GM18499 (cell line): ENCODE results near the gene ZAR1L.

ENCODE experiments used
- ATAC-seq: cut with Tn5 transposase; IDR thresholded peaks from one replicate; pipeline ENCODE4 v1.9.1; 2021; ENCODE audit warnings: moderate number of reproducible peaks; ENCODE audit not compliant: insufficient read depth, unreplicated experiment

The ZAR1L gene

DNA sequence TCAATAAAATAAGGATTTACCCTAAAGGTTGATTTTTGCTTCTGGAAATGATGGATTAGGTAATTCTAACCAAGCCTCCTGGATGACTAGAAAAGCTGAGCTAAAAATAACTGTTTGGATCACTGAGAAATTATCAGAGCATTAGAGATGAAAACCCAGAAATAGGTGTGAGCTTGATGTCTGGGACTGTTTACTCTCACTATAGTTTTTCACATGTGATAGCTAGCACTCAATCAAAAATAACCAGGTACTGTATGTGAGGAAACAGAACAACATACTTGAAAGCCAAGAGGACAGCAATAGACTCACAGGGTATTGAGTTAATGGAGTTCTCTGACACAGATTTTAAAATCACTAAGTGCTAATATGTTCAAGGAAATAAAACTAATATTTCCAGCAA is 9.5 kb downstream of the ZAR1L start:
- ATAC-seq = no peak

GRCh38 chr13:32302461-32302860 is 12.7 kb downstream of the ZAR1L start:
- no peak for ATAC-seq

DNA sequence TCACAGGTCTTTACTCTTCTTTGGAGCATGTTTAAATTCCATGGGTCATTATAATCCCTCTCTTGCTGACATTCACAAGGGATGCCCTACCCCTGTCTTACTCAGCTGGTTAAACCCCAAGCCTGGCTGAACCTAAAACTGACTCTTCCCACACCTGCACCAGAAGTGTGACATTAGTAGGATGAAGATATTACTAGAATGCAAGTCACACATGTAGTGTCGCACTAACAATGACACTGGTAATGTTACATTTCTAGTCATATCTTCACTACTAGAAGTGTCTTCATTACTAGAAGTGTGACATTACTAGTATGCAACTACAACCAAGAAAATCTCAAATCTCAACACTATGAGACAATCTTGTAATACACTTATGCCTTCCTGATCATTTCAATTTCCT is 14.2 kb downstream of the ZAR1L start:
- no peak for ATAC-seq

DNA sequence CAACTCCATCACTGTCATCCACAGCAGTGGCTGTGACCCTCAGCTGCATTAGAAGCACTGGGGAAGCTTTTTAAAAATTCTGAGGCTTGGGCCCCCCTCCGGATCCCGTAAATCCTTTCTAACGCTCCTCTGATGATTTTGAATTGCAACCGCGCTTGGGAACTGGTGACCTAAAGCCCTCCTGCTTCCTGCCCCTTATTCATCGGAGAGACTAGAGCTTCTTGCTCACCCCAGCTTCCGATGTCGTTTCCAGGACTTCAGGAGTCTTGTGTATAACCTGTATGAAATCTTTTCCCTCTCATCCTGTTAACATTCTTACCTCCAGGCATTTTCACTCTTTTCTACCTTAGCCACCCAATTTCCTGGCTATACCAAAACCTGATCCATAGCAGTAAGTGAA is 14.8 kb downstream of the ZAR1L start:
- ATAC-seq = no peak

GRCh38 chr13:32299893-32300292 is 15.3 kb downstream of the ZAR1L start:
- no peak for ATAC-seq

DNA sequence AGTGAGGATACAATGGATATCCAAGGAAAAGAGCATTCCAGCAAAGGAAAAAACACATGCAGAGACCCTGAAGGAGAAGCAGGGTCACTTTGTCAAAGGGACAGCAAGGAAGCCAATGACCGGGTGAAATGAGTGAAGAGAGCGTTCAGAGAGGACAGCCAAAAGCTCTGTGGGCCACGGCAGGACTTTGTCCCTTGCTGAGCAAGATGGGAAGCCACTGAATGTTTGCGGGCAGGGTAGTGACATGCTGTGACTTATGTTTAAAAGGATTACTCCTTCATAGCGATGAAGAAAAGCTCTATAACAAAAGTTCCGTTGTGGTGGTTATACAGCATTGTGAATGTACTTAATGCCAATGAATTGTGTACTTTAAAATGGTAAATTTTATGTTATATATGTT is 16.5 kb downstream of the ZAR1L start:
- no peak for ATAC-seq

DNA sequence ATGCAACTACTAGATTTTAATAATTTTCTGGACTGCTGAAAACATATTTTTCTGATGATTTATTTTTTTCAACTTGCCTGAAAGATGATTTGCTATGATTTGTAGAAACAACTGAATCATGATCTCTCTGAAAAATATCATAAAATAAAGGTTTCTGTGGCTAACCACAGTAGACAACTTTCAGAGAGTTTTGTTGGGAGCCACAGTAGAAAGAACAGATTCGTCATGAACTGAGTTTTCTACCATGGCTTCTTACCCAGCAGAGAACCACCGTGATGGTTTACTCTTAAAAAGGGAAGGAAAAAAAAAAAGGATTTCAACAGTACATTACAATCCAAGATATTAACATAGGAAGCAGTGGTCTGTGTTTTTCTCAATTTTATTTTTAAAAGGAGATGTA is 18.0 kb downstream of the ZAR1L start:
- no peak for ATAC-seq

- ATAC-seq = no peak
Observed at GRCh38 chr13:32285633-32285965, 29.6 kb downstream of the ZAR1L start.

- ATAC-seq = no peak
Observed at GRCh38 chr13:32284927-32285632, 30.1 kb downstream of the ZAR1L start.

- ATAC-seq = no peak
Observed at GRCh38 chr13:32282096-32282711, 33.0 kb downstream of the ZAR1L start.

DNA sequence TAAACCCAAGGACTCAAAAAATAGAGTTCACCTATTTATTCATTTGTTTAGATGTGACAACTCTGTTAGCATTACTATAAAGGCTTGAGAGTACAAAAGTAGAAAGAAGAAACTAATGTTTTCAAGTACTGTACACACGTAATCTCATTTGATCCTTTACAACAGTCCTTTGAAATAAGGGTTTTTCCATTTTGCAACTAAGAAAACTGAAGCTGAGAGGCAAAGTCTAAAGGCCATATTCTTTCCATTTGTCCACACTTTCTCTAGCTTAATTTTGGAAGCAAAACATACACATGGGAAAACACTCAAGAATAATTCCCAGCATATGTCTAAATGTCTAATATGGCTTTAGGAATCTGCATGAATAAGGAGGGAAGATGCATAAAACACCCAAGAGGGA is 34.1 kb downstream of the ZAR1L start:
- ATAC-seq = no peak

DNA sequence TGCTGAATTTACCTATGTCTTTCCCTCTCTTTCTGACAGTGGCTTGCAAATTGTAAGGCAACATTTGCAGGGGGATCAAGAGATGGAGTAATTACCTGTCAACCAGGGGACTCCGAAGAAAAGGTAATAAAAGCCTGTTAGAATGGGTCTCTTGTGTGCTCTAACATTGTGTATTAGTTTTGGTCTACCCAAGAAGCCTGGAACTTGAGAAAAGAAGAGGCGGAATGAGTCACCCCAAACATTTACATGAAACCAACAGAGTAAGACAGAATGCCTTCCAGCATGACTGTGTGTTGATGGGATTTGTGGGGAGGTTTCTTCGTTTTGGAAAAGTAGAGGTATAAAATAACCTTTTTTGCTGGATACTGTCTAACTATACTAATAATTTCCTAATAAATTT is 36.7 kb downstream of the ZAR1L start:
- no peak for ATAC-seq

- no peak for ATAC-seq
Observed at GRCh38 chr13:32277839-32278238, 37.3 kb downstream of the ZAR1L start.

DNA sequence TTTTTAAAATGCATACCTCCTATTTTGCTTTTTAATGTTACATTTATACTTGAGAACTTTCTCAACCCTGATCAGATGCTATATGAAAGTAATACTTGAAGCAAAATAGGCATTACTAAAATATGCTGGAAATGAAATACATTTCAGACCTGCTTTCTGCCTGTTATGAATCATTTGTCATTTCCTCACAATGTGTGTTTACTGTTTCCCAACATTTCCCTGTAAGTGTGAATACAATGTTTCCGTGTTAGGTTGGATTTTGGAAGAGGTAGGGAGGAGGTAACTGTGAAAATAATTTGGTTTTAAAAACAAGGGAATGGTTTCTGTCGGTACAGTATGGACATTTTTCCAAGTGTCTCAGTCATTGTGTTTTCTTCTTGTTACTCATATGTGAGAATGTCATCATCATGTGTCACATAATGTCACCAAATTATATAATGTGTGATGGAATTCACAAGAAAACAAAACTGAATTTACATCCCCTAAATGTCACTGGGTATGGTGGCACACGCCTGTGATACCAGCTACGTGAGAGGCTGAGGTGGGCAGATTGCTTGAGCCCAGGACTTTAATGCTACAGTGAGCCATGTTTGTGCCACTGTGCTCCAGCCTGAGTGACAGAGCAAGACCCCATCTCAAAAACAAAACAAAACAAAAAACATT is 43.0 kb downstream of the ZAR1L start:
- ATAC-seq = no peak

DNA sequence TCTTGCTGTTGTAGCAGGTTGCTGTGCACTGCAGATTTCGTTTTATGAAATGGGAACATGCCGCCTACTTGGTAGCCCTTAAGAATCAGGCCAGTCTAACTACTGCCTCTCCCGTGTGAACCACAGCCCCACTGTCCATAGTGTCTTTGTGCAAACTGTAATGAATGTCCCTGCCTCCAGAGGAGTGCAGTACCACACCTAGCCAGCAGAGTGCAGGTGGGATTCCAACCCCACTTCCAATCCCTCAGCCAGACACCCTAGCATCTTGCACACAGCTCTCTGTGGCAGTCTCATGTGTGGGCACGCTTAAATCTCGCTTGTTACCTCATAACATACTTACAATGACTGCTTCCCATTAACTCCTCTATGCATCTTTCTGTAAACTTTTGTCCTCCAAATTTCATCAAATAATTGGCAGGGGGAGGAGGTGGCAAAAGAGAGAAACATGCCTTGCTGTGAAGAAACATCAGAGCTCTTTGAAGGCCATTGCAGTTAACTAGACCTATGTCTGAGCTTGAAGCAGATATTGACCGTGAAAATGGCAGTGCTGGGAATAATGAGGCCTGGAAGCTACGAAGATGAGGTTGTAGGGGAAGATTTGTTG is 47.2 kb downstream of the ZAR1L start:
- peak; percentile 81 for ATAC-seq

DNA sequence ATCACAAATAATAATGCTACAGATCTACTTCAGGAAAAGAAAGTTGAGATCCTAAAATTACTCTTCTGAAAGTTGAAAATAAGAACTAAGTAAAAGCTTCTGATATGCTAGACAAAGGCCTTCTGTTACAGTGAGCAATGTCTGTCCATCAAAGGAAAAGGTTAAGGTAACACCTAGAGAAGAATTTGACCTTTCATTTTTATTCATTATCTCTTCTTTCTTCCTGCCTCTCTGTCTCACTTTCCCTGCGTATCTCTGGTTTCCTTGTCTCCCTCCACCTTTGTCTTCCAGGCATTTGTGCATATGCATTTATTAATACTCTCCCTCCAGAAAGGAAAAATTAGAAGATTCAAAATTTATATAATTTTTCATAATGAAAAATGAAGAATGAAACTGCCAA is 49.0 kb downstream of the ZAR1L start:
- ATAC-seq = no peak

GRCh38 chr13:32265726-32266125 is 49.4 kb downstream of the ZAR1L start:
- no peak for ATAC-seq

DNA sequence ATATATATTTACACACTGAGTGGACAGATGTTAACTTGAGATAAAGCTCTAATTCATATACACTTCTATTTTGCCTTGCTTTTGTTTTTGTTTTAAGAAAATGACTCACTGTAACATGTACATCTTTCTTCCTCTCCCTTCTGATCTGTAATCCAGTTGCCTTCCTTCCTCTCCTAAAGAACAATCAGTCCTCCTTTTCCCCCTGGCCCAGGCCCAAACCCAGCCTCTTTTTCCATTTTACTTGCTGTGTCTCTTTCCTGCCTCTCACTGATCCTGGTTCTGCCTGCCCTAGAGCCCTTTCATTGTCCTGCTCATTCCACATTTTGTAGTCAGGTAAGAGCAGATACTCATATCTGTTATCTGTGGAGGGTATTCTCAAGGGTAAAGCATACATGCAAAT is 50.8 kb downstream of the ZAR1L start:
- no peak for ATAC-seq

GRCh38 chr13:32262619-32263018 is 52.5 kb downstream of the ZAR1L start:
- ATAC-seq = no peak

DNA sequence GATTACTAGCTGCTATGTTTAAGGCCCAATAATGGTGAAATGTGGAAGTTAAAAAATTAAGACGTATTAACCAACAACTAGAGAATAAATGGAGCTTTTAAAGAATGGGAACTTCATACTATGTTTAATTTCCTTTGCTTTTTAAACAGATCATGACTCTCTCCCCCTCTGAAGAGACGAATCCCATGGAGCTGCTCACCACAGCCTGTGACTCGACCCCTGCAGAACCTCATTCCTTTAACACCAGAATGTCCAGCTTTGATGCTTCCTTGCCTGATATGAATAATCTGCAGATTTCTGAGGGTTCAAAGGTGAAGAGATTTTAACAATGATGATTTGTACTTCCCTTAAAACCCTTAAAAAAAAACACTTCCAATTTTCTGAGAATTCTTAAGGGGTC is 53.0 kb downstream of the ZAR1L start:
- ATAC-seq = no peak

- no peak for ATAC-seq
Observed at GRCh38 chr13:32261567-32261966, 53.6 kb downstream of the ZAR1L start.

GRCh38 chr13:32259116-32259515 is 56.0 kb downstream of the ZAR1L start:
- ATAC-seq = no peak
